Measurements from ENCODE around the gene TREH.
"Not testable (repeated sequence)": the region's sequence is repeated elsewhere in the genome, so short reads cannot be mapped to it uniquely, and the experiment has no call there.

TREH gene

DNA sequence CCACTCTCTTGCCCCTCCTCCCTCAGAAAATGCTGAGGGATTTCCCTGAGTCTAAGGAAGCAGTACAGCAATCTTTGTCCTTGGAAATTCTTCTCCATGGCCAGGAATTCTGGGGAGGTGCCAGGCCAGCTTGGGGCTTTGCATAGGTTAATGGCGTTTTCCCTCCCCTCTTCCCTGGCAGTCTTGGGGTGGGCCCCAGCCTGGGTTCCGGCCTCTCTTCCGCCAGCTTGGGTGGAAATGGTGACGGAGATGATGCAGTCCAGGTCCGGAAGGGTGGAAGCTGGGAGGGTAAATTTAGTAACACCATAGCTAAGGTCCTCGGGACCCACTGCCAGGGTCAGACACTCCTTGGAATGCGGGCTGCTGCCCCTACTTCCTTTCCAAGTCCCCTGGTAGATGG lies 67.1 kb downstream of the TREH start:
- DNase-seq (ENCODE audit: low read depth) = no peak

GRCh38 chr11:118611433-118611795 lies 68.0 kb downstream of the TREH start:
- DNase-seq (ENCODE audit: low read depth) = not testable (repeated sequence)

DNA sequence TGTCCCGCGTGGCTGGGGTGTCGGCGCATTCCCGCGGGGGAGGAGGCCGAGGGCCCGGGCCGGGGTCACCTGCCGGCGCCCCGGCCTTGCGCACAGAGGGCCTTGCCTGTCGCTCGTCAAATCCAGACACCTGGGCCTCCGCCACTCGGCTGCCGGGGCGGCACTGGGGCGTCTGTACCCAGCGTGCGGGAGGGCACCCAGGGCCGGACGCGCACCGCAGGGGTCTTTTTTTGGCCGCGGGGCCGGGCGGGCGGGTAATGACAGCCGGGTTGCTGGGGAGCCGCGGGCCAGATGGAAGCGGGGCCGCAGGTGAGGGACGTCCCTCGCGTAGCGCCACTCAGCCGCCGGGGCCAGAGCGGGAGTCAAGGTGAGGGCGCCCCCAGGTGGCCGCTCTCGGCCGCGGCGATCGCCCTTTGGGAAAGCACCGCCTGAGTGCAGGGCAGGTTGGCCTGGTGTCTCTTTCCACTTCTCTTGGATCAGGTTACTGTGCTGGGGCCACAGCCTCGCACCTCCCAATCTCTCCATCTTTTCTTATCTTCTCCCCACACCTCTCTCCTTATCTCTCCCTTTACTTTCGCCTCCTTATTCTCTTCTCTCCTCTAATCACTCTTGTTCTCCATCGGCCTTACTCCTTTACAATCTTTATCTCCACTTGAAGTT lies 68.5 kb downstream of the TREH start:
- DNase-seq (ENCODE audit: low read depth) = no peak

DNA sequence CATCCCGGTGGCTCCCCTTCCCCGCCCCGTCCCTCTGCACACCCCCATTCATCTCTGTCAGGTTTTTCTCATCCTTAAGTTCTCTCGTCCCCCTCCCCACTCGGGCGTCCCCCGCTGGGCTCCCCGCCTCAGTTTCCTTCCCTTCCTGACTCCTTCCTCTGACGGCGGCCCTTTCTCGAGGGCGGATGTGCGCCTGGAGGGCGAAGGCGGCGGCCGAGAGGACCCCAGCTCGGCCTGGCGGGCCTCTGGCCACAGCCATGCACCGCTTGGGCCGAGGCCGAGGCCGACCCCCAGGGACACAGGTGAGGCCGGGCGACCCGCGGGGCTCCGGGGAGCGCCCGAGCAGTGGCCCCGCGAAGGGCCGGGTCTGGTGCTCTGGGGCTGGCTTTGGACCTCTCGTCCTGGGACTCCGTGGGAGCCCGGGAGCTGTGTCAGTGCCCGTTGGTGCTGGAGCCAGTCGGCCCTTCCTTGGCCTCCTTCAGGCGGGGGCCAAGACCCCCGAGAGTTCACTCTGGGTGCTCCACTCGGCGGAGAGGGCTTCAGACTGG lies 69.2 kb downstream of the TREH start:
- no peak for DNase-seq (ENCODE audit: low read depth)

GRCh38 chr11:118609380-118610224 lies 69.8 kb downstream of the TREH start:
- DNase-seq (ENCODE audit: low read depth) = no peak

GRCh38 chr11:118608360-118609227 lies 70.9 kb downstream of the TREH start:
- DNase-seq (ENCODE audit: low read depth) = no peak

GRCh38 chr11:118607401-118608359 lies 71.8 kb downstream of the TREH start, which contains the start of gene PHLDB1:
Gene PHLDB1 (plus strand): TSS chr11:118607615. CDS start chr11:118613837, 6,222 bp downstream.
- no peak for DNase-seq (ENCODE audit: low read depth)
